PFSK-1 (cell line): ENCODE data around the gene TTYH3.

Experiments
- FOXP2 ChIP-seq: optimal IDR thresholded peaks from 2 replicates; pipeline ENCODE3; 2011; ENCODE audit warnings: borderline replicate concordance, control low read depth, inconsistent platforms; ENCODE audit not compliant: insufficient read depth; ENCODE audit errors: extremely low read length, extremely low read depth
- POLR2AphosphoS5 ChIP-seq: IDR thresholded peaks from 2 replicates; pipeline ENCODE4 v1.6.1; 2012; ENCODE audit warnings: low read depth, mild to moderate bottlenecking, control low read depth, low read length, moderate library complexity
- REST ChIP-seq, 2 experiments: IDR thresholded peaks; 2 replicates each; pipeline versions ENCODE4 v1.6.1 to v1.8.0; 2011 to 2012; ENCODE audit warnings: low read depth in 2 of 2, low read length in 2 of 2, control low read depth in 1 of 2, inconsistent platforms in 1 of 2, mild to moderate bottlenecking in 1 of 2, moderate library complexity in 1 of 2; ENCODE audit not compliant: insufficient read depth in 1 of 2
- SIN3A ChIP-seq: IDR thresholded peaks from 2 replicates; pipeline ENCODE4 v1.6.1; 2012; ENCODE audit warnings: mild to moderate bottlenecking, low read length, moderate library complexity, borderline replicate concordance; ENCODE audit not compliant: insufficient read depth
- TAF1 ChIP-seq: IDR thresholded peaks from 2 replicates; pipeline ENCODE4 v1.6.1; 2012; ENCODE audit warnings: low read length, control low read depth, borderline replicate concordance; ENCODE audit not compliant: insufficient read depth

Gene TTYH3

DNA sequence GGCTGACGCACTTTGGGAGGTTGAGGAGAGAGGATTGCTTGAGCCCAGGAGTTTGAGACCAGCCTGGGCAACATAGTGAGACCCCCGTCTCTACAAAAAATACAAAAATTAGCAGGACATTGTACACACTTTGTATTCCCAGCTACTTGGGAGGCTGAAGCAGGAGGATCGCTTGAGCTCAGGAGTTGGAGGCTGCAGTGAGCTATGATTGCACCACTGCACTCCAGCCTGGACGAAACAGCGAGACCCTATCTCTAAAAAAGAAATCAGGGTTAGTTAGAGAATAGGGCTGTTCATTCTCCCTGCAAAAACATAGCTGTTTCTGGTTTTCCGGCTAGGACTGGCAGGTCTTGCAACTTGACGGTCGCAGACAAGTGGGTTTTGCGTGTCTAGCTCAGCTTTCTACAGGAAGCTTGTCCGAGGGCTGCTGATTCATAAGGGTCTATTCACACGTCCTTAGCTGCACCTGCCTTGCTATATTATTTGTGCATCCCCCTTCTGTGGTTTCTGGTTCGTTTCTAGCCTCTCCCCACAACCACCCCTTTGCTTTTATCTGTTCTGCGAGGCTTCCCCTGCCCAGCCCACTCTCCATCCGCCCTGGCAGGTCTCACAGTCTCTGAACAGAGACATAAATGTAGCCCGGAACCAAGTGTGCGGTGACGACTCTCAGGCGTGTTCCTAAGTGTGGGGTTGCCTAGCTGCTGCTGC, 66.9 kb downstream of the TTYH3 start:
- TF ChIP-seq SIN3A (no peak), POLR2AphosphoS5 (no peak), REST (IDR thresholded peaks at IDR 0.05; ENCODE audit: insufficient read depth in 1 of 2, low read depth in 2 of 2, low read length in 2 of 2) (no peak), FOXP2 (no peak), TAF1 (no peak)

- TF ChIP-seq TAF1 (no peak), SIN3A (no peak), REST (IDR thresholded peaks at IDR 0.05; ENCODE audit: insufficient read depth in 1 of 2, low read depth in 2 of 2, low read length in 2 of 2) (no peak), FOXP2 (no peak), POLR2AphosphoS5 (no peak)
These were observed 67.5 kb downstream of the TTYH3 start for GRCh38 chr7:2699289-2699620.

DNA sequence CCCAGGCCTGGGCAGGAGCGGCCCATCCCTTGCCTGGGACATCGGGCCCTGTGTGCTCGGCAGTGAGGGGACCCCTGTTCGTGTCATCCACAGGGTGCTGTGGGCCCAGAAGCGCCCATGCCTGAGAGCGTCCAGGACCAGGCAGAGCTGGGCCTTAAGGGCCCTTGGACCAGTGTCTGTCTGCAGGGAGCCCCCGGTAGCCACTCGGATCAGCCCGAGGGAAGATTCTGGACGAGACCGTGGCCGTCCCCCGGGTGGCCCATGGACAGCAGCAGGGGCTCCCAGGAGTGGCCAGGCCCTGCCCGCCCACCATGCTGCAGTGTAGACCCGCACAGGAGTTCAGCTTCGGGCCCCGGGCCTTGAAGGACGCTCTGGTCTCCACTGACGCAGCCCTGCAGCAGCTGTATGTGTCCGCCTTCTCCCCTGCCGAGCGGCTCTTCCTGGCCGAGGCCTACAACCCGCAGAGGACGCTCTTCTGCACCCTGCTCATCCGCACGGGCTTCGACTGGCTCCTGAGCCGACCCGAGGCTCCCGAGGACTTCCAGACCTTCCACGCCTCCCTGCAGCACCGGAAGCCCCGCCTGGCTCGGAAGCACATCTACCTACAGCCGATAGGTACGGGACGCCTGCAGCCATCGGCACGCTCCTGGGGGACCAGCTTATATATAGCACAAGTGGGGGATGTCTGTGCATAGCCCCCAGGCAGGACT, 68.5 kb downstream of the TTYH3 start:
- TF ChIP-seq REST (IDR thresholded peaks at IDR 0.05; ENCODE audit: insufficient read depth in 1 of 2, low read depth in 2 of 2, low read length in 2 of 2) = no peak
- TF ChIP-seq POLR2AphosphoS5 = no peak
- no peak for TF ChIP-seq TAF1
- TF ChIP-seq FOXP2 = no peak
- TF ChIP-seq SIN3A = no peak

- TF ChIP-seq POLR2AphosphoS5 (no peak), SIN3A (no peak), FOXP2 (no peak), REST (IDR thresholded peaks at IDR 0.05; ENCODE audit: insufficient read depth in 1 of 2, low read depth in 2 of 2, low read length in 2 of 2) (no peak), TAF1 (no peak)
These were observed 69.6 kb downstream of the TTYH3 start for GRCh38 chr7:2701424-2701823.
